Adrenal gland (tissue), 12 donors: ENCODE data around the gene PRR18. TPM values are rescaled to one million over a fixed set of nuclear protein-coding genes. Genes with fewer than 3 reads are reported as not detected.

ENCODE experiments used
- DNase-seq, 7 donors: peaks; one replicate each; pipeline ENCODE4 v3.0.0-alpha.2; 2019 to 2020
- H3K27ac ChIP-seq, 5 donors: fragments of 200-600 bp; sonication (generic) in 4 of 5; 1 replicate in 3 of 5; 2 replicates in 2 of 5; pipeline versions ENCODE4 v1.5.1 to v1.8.0; 2016 to 2020; ENCODE audit warnings: mild to moderate bottlenecking in 1 of 5
- H3K27me3 ChIP-seq: fragments of 200-600 bp; 2 replicates; pipeline ENCODE4 v1.8.0; 2021
- H3K36me3 ChIP-seq, 2 donors: fragments of 200-600 bp; replicated peaks in 1 of 2; 1 replicate in 1 of 2; 2 replicates in 1 of 2; pipeline versions ENCODE4 v1.5.1 to v1.8.0; 2018 to 2022
- H3K4me1 ChIP-seq, 2 donors: fragments of 200-600 bp; replicated peaks in 1 of 2; 1 replicate in 1 of 2; 2 replicates in 1 of 2; pipeline versions ENCODE4 v1.5.1 to v1.8.0; 2018 to 2021
- H3K4me3 ChIP-seq, 4 donors: fragments of 200-600 bp; sonication (generic) in 3 of 4; one replicate each; pipeline ENCODE4 v1.5.1; 2016 to 2018
- H3K9me3 ChIP-seq, 3 donors: fragments of 200-600 bp; sonication (generic) in 1 of 3; replicated peaks in 1 of 3; 1 replicate in 2 of 3; 2 replicates in 1 of 3; pipeline versions ENCODE4 v1.5.1 to v1.8.0; 2016 to 2021
- CTCF ChIP-seq, 6 experiments: fragments of 450-650 bp in 4 of 6; fragments of 200-600 bp in 2 of 6; sonication (generic) in 1 of 6; IDR thresholded peaks; 1 replicate in 5 of 6; 2 replicates in 1 of 6; pipeline versions ENCODE4 v1.5.1 to v1.8.0; 2016 to 2021; ENCODE audit warnings: antibody characterized with exemption in 6 of 6, mild to moderate bottlenecking in 2 of 6, moderate library complexity in 1 of 6
- POLR2A ChIP-seq, 2 donors: fragments of 450-650 bp; IDR thresholded peaks; one replicate each; pipeline ENCODE4 v1.6.1; 2017; ENCODE audit warnings: antibody characterized with exemption in 2 of 2, mild to moderate bottlenecking in 2 of 2, moderate library complexity in 1 of 2
- WGBS, 4 donors: extraction: QIAGEN DNeasy Blood & Tissue Kit in 2 of 4; methylation state at CpG; one replicate each; pipeline versions ENCODE4 v1.1.5 to v1.1.7; 2013 to 2017; 5-methylcytosine and 5-hydroxymethylcytosine counted together
- intact Hi-C, 2 donors: fragments of 100-400 bp; cut with DNase I; formaldehyde crosslinking; loops; one replicate each; pipeline versions ENCODE4 v1.14.1 to v1.15.0; 2022 to 2023
- polyA plus RNA-seq, 3 donors: library from polyadenylated mRNA; stranded (reverse); fragments of 200-250 nt in 2 of 3; fragments of 350-450 nt in 1 of 3; fragmentation: Illumina TruSeq in 1 of 3; extraction: RNeasy Lipid Tissue Mini Kit (QIAGEN cat#74804) in 1 of 3; gene quantifications; one replicate each; pipeline ENCODE4 v1.2.3, GENCODE V29; 2013 to 2014
- total RNA-seq, 9 donors: library from RNA; depleted of rRNA in 4 of 9; stranded (reverse); fragments of >200 nt in 4 of 9; fragments of 120-200 nt in 1 of 9; fragmentation: NEBNext Ultra II Directional in 1 of 9; extraction: Animal tissue kit (Norgen Biotek cat#: 25700) in 1 of 9; gene quantifications; one replicate each; pipeline versions ENCODE4 v1.1.0 to v1.2.4, GENCODE V29; 2013 to 2023
- donor health status: healthy with polysubstance abuse.
- donor health status: Bipolar disorder and iron deficiency.
- donor health status: DM: yes; HTN: yes; CAD: no.
- donor health status: DM: no; HTN: no; CAD: no.
- donor health status: DM: no; HTN: no; CAD: no.
- donor health status: DM: yes; HTN: yes; CAD: no.

PRR18 gene
- total and polyA plus RNA-seq, 12 donors: 0.07 to 0.60 (median 0.07) TPM; not detected in 9

GRCh38 chr6:166353507-166353906, 45.3 kb upstream of the PRR18 start:
- no peaks in the 10 kb centered on the region for H3K36me3 ChIP-seq
- DNase-seq: no peak
- intact Hi-C loops: no loop called here
- peaks cover 11% of the 10 kb centered on the region for H3K27me3 ChIP-seq
- 54 to 79% (median 66%) methylated on average over 1 of the region's 1 CpG for WGBS, 4 donors
- H3K27ac ChIP-seq: no peak overlapping the region
- H3K4me1 ChIP-seq: no peaks in the 10 kb centered on the region
- no peak overlapping the region for H3K4me3 ChIP-seq
- TF ChIP-seq CTCF (IDR thresholded peaks at IDR 0.05): no peak
- H3K9me3 ChIP-seq: no peaks in the 10 kb centered on the region

GRCh38 chr6:166352923-166353322, 44.7 kb upstream of the PRR18 start:
- Histone ChIP-seq H3K4me1 (no peaks in the 10 kb centered on the region), H3K36me3 (no peaks in the 10 kb centered on the region), H3K4me3 (no peak overlapping the region), H3K9me3 (no peaks in the 10 kb centered on the region), H3K27ac (no peak overlapping the region), H3K27me3 (peaks cover 11% of the 10 kb centered on the region)
- TF ChIP-seq POLR2A (IDR thresholded peaks at IDR 0.05): no peak
- no peak for TF ChIP-seq CTCF (IDR thresholded peaks at IDR 0.05)
- intact Hi-C loops: no loop called here
- no peak for DNase-seq

- TF ChIP-seq POLR2A (IDR thresholded peaks at IDR 0.05) (no peak), CTCF (IDR thresholded peaks at IDR 0.05) (no peak)
Measured at GRCh38 chr6:166351715-166352285, 43.6 kb upstream of the PRR18 start.

GRCh38 chr6:166348305-166348949, 40.2 kb upstream of the PRR18 start:
- Histone ChIP-seq H3K27ac (no peak overlapping the region), H3K4me3 (no peak overlapping the region), H3K4me1 (no peaks in the 10 kb centered on the region), H3K27me3 (no peaks in the 10 kb centered on the region), H3K9me3 (no peaks in the 10 kb centered on the region), H3K36me3 (no peaks in the 10 kb centered on the region)
- 82 to 87% (median 84%) methylated on average over 6 of the region's 6 CpGs for WGBS, 4 donors
- DNase-seq: no peak
- intact Hi-C loops: no loop called here
- no peak for TF ChIP-seq POLR2A (IDR thresholded peaks at IDR 0.05)
- no peak for TF ChIP-seq CTCF (IDR thresholded peaks at IDR 0.05)

More at GRCh38 chr6:166351715-166352285, 43.6 kb upstream of the PRR18 start:
- intact Hi-C loops: no loop called here
- peak in 1 of 7 donors; percentile 25 for DNase-seq
- WGBS, 4 donors: 20 to 30% (median 28%) methylated on average over 4 of the region's 4 CpGs
- Histone ChIP-seq H3K27me3 (peaks cover 11% of the 10 kb centered on the region), H3K4me3 (no peak overlapping the region), H3K27ac (no peak overlapping the region), H3K9me3 (no peaks in the 10 kb centered on the region), H3K36me3 (no peaks in the 10 kb centered on the region), H3K4me1 (no peaks in the 10 kb centered on the region)
